HG03439 (cell line): ENCODE data around the gene RNF121.

Source experiments
- ATAC-seq: cut with Tn5 transposase; IDR thresholded peaks from one replicate; pipeline ENCODE4 v1.9.1; 2021; ENCODE audit warnings: mild to moderate bottlenecking, moderate library complexity; ENCODE audit not compliant: unreplicated experiment

RNF121 gene

DNA sequence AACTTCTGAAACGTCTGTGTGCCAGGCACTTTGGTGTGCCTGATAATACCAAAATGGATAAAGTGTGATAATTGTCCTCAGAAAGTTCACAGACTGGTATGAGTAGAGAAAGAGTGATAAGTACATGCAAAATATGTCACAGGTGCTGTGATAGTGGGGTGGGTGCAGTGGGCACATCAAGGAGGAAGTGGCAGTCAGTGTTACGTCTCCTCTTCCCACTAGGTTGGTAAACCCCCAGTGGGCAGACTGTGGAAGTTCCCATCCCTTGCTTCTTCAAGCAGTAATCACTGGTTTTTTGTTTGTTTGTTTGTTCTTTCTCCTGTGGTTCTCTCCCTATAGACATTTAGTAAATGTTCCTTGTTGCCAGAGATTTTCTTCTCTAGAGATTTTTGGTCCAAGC is 5.4 kb downstream of the RNF121 start:
- ATAC-seq = no peak

DNA sequence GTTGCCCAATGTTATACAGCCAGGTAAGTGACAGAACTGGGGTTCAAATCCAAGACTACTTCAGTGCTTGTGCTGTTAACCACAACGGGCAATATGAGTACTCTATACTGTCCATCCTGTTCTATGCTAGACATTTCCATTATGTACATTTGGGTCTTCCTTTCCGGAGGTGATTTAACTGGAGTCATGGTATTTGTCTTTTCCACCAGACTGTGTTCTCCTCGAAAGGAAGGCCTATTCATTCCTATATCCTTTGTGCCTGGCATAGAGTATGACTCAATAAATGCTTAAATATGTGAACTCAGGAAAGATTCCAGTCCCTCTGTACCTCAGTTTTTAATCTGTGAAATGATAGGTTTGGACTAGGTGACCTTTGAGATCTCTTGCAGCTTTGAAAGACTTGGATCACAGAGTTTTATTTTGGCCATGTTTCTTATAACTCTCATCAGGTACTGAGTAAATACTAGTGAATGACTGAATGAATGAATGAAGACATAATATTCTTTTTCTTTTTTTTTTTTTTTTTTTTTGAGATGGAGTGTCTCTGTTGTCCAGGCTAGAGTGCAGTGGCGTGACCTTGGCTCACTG is 6.6 kb downstream of the RNF121 start:
- no peak for ATAC-seq

DNA sequence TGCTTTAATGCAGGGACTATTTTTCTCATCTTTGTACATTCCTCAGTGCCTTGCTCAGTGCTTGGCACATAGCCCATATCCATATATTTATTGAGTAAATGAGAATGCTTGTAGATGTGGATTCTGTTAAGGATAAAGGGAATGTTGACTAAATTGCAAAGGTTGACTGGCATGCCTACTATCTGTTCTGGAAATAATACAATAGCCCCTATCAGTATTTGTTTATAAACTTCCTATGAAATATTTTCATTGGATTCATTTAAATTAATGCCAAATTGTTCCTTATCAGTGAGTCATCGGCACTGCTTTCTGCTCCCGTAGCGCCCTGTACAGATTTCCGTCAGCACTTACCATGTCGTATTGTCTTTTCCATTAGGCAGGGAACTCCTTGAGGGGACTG is 8.0 kb downstream of the RNF121 start:
- ATAC-seq = no peak

DNA sequence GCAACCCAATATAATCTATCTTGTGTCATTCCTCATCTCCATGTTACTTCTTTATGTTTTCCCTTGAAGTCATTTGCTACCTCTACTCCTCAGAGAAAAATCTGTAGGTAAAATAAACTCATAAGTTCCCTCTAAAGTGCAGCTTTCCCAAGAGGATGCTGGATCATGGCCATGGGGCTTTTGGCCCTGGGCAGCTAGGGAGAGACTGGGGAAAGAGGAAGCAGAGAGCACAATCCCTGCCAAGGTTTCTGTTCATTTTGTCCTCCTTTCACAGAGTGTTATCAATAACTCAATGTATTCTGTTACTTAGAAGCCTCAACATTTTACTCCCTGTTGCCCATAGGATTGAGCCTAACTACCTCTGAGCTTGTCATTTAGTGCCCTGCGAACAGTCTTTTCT is 9.0 kb downstream of the RNF121 start:
- no peak for ATAC-seq

DNA sequence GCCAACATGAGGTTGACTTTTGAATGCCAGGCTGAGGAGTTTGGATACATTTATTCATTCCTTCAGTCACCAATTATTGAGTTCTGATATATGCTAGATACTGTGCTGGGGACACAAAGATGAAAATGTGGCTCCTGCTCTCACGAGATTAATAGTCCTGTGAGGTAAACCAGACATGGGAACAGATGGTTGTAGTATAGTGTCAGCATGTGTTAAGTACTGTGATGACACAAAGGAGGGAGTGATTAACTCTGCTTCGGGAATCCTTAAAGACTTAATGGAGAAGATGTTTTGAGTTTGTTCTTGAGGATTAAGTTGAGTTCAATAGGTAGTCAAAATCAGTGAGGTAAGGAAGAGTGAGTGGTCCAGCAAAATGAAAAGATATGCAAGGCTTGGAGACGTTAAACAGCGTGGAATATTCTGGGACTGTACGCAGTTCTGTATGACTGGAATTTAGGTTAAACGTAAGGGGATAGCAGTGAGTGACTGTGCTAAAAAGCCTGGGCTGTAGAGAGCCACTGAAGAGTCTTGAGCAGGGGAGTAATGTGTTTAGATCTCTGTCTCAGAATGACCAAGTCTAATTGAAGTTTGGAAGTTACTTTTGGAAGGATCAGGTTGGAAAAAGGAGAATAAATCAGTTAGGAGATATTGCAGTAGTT is 11.8 kb downstream of the RNF121 start:
- ATAC-seq = no peak

DNA sequence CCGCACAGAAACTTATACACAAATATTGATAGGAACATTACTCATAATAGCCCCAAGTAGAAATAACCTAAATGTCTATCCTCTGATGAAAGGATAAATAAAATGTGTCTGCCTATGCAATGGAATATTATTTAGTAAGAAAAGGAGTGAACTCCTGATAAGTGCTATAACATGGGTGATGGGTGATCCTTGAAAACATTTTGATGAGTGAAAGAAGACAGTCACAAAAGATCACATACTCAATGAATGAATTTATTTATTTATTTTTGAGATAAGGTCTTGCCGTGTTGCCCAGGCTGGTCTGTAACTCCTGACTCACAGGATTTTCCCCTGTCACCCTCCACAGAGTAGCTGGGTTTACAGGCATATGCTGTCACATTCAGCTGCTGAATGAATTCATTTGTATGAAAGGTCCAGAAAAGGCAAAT is 17.3 kb downstream of the RNF121 start:
- no peak for ATAC-seq

DNA sequence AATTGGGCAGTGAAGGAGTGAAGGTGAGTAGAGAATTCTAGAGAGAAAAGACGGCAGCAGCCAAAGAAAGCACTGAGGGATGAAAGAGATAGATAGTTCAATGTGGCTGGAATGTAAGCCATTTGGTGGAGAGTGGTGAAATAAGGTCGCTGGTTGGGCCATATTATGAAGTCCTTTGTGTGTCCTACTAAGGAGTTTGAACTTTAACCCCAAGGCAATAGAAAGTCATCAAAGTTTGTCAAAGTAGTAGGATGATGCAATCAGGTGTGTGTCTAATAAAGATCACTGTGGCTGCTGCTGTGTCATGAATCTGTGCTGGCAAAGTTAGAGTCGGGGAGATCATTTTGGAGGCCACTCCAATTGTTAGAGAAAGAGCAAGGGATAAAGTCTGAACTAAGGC is 18.7 kb downstream of the RNF121 start:
- ATAC-seq = no peak

DNA sequence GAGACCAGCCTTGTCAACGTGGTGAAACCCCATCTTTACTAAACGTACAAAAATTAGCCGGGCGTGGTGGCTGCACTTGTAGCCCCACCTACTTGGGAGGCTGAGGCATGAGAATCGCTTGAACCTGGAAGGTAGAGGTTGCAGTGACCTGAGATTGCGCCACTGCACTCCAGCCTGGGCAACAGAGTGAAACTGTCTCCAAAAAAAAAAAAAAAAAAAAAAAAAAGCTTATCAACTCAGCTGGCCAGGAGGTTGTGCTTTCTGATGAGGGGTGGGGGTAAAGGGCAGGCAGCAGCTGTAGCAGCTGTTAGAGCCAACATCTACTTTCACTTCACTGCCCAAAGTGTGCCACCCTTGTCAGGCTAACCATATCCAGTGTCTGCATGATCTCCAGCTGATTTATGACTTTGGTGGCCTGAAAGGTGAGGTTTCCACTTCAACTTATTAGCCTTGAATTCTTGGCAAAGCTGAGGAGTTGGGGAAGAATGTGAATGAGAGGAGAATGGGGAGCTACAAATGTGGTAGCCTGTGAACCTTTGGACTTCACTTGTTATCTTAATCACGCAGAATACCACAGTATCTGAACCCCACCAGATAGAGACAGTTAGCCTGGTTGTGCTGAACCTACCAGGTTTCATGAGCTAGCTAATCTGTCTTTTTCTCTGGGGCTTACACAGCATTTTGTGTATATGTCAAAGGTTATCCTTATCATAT is 19.6 kb downstream of the RNF121 start:
- ATAC-seq = no peak

DNA sequence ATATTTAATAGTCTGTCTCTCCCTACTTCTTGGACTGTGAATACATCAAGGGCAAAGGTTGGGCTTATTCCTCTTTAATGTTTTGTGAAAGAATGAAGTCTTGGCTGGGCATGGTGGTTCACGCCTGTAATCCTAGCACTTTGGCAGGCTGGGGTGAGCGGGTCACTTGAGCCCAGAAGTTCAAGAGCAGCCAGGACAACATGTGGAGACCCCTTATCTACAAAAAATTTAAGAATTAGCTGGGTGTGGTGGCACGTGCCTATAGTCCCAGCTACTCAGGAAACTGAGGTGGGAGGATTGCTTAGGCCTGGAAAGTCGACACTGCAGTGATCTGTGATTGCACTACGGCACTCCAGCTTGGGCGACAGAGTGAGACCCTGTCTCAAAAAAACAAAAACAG is 20.2 kb downstream of the RNF121 start:
- ATAC-seq = no peak

DNA sequence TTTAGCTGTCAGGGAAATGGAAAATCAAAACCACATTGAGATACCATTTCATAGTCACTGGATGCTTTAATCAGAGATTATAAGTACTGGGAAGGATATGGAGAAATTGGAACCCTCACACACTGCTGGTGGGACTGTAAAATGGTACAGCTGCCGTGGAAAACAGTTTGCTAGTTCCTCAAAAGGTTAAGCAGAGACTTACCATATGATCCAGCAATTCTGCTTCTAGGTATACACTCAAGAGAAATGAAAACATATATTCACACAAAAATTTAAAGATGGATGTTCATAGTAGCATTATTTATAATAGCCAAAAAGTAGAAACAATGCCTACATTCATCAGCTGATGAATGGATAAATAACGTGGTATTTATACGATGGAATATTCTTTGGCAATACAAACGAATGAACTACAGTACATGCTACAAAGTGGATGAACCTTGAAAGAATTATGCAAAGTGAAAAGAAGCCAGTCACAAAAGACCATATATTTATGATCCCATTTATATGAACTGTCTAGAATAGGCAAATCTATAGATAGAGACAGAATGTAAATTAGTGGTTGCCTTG is 23.0 kb downstream of the RNF121 start:
- ATAC-seq = no peak

DNA sequence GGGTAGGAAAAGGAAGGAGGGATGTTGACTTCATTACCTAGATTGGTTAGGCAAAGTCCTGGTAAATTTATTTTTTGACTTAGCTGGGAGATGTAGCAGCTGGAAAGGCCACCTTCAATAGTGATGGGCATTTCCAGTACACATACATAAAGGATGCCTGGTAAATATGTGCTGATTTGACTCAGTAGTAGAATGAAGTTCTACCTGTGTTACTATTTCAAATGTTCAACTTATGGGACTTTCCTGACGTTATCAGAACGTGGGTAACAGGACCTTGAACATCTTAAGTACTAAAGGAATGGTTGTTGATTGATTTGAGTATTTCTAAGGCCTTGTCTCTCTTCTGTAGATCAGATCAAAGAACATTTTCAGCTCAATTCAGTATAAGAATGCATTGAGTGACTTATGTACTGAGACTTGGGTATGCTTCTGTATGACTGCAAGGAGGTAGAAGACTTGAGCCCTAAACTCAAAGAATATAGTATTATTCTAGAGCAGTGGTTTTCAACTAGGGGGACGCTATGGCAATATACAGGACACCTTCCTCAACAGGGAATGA is 27.1 kb downstream of the RNF121 start:
- ATAC-seq = no peak

DNA sequence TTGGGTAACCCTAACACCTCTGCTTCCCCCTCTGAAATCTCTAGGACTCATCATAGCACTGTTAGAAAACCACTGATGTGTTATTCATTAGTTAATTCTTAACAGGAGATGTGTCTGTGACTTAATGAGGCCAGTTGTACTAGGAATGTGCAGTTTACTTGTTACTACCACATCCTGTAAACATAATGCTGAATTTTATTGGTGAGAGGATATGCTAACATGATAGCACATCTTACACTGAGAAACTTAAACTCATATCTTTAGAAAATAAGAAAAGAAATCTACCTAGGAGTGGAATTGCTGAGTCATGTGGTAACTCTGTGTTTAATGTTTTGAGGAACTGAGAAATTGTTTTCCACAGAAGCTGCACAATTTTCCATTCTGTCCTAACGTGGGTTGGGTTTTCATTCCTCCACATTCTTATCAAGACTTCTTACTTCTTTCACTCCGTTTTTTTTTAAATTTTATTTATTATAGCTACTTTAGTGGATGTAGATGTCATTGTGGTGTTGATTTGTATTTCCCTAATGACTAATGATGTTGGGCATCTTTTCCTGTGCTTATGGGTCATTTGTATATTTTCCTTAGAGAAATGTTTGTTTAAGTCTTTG is 33.7 kb downstream of the RNF121 start:
- no peak for ATAC-seq

DNA sequence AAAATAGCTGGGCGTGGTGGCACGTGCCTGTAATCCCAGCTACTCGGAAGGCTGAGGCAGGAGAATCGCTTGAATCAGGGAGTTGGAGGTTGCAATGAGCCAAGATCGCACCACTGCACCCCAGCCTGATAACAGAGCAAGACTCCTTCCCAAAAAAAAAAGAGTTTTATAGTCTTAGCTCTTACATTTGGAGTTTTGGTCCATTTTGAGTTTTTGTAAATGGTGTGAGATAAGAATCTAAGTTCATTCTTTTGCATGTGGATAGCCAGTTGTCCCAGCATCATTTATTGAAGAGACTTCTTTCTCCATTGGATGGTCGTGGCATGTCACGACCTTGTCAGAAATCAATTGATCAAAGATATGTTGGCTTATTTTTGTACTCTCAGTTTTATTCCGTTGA is 34.6 kb downstream of the RNF121 start:
- ATAC-seq = no peak

DNA sequence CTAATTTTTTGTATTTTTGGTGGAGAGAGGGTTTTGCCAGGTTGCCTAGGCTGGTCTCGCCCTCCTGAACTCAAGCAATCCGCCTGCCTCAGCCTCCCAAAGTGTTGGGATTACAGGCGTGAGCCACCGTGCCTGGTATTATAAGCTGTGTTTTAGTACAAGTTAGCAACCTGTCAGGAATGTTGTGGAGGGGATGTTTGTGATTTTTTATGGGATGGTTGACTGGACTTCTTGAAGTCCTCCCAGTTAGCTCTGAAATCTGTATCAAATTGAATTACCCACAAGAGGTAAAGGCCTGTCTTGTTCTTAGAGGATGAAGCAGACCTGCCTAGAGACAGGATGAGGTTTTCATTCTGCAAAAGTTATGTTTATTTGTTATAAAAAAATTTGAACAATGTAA is 35.8 kb downstream of the RNF121 start:
- no peak for ATAC-seq

DNA sequence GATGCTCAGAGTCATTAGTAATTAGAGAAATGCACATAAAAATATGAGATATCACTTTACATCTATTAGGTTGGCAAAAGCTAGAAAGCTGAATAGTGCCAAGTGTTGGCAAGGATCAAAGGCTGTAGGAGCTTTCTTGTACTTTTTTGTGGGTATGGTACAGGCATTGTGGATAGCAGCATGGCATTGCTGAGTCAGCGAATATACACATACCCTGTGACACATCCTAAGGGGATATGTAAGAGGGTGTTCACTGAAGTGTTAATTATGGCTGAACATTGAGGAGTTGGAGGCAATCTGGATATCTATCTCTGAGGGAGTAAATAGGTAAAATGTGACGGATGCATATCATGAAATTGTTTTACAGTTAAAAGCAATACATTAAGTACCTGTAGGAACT is 42.8 kb downstream of the RNF121 start:
- no peak for ATAC-seq

DNA sequence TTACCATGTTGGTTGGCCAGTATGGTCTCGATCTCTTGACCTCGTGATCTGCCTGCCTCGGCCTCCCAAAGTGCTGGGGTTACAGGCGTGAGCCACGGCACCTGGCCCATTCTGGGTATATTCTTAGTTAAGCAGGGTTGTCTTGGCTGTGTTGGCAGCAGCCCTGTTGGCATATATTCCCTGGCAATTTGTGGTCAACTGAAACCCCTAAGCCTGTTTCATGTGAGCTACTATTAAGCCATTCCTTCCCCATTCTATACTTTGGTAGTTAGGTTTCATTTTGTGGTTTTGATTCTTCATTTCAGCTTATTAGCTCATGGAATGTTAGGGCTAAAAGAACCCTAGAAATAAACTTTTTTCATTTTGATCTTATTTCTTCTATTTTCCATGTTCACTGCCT is 47.7 kb downstream of the RNF121 start:
- no peak for ATAC-seq

DNA sequence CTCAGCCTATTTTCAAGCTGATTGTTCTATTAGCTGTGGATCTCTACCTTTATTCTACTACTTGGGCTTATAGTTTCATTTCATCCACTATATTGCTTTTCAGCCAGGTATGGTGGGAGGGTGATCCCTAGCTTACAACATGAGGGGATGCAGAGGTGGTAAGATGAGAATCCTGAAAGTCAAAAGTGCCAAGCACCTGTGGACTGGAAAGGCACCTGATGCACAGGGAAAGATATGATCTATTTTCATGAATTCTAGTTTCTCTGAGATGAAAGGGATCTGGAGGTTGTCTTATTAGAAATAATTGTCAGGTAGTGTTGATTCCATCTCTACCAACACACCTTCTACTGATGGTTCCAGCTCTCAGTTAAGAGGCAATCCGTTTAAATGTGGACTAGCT is 48.2 kb downstream of the RNF121 start:
- ATAC-seq = no peak

DNA sequence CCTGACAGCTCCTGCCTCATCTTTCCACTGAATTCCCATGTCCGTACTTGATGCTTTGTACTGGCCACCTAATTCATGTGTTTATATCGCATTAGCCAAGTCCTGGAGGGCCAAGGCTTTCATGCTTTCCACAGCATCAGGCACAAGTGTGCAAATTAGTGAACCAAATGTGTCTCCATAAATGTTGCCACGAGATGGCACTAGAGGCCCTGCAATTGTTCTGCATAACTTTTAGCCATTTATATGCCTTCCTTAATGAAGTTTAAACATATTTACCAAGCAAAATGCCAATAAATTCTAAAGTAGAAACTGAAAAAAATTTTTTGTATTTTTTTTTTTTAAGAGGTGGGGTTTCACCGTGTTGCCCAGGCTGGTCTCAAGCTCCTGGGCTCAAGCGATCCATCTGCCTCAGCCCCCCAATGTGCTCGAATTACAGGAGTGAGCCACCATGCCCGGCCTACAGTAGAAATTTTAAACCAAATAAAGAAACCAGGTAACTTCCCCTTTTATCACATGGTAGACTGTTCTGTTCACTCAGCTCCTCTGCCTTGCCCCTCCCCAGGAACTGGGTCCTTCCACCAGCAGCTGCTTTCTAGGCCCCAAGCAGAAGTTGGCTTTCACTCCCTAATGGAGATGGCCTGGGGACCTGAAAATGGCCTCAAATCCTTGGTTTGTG is 49.0 kb downstream of the RNF121 start:
- no peak for ATAC-seq

DNA sequence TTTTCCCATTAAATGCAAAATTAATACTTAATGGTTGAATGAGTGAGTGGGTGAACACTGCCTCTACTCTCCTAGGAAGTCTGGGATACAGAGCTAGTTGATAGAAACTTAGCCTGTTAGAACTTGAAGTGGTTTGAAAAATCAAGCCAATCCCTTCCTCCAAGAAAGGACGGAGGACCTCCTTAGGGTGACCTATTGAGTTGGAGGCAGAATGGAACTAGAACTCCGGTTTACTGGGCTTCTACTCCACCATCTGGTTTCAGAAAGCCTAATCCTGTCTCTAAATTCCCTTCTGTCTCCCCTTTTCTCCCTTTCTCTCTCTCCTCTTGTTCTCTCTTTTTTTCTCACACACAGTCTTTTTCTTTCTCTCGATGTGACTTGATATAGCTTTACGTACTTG is 50.2 kb downstream of the RNF121 start:
- no peak for ATAC-seq

DNA sequence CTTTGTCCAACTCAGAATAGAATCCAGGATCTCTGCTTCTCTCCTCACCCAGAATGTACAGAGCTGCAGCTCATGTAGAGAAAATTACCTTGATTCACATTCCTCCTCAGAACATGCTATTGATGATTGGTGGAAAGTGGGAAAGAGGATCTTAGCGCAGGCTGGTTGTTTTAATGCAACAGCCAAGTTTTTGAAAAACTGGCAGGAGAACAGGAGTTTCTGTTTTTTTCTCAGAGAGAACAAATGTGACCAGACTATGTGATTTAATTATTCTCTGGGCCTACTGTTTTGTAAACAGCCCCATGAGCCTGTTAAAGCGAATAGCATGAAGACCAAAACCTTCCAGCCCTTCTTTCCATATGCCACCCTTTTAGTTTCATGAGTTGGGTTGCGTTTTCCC is 50.8 kb downstream of the RNF121 start:
- no peak for ATAC-seq

DNA sequence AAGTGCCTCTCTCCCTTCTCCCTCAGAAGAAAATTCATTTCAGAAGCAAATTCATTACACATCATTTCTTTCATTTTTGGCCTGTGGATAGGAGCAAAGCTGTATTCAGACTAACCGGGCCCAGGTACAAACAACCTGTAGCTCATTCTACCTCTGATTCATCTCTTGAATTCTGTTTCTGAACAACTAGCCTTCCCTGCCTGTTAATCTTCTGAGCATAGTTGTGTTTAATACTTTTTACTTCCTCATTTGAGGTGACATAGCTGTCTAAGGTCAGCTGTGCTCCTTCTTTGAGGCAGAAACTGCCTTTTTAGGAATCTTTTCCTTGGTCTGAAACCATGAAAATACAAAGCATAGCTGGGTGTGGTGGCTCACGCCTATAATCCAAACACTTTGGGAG is 57.3 kb downstream of the RNF121 start:
- no peak for ATAC-seq
